CD4-positive, alpha-beta T cell treated with Interleukin-12 subunit alpha and Interleukin-12 subunit beta, for 1 hour (primary cell): ENCODE data around the gene NLK.
"Not testable (repeated sequence)": the region's sequence is repeated elsewhere in the genome, so short reads cannot be mapped to it uniquely, and the experiment has no call there.

ENCODE experiments used
- DNase-seq: peaks from one replicate; pipeline ENCODE4 v3.0.0-alpha.2; 2020

Gene NLK

GRCh38 chr17:28161311-28161710, 118.8 kb downstream of the NLK start:
- DNase-seq: no peak

GRCh38 chr17:28166478-28166877, 124.0 kb downstream of the NLK start:
- DNase-seq: no peak

- DNase-seq: no peak
Measured at GRCh38 chr17:28169621-28170349, 127.3 kb downstream of the NLK start.

GRCh38 chr17:28170771-28171170, 128.3 kb downstream of the NLK start:
- no peak for DNase-seq

- DNase-seq: no peak
Measured at GRCh38 chr17:28173031-28173561, 130.6 kb downstream of the NLK start.

- DNase-seq: no peak
Measured at GRCh38 chr17:28173801-28174200, 131.3 kb downstream of the NLK start.

GRCh38 chr17:28174352-28175046, 132.0 kb downstream of the NLK start:
- DNase-seq: peak; percentile 19

GRCh38 chr17:28177351-28177750, 134.9 kb downstream of the NLK start:
- no peak for DNase-seq

- no peak for DNase-seq
Measured at GRCh38 chr17:28178800-28179199, 136.3 kb downstream of the NLK start.

GRCh38 chr17:28180449-28180848, 138.0 kb downstream of the NLK start:
- DNase-seq: no peak

- DNase-seq: no peak
Measured at GRCh38 chr17:28181568-28181967, 139.1 kb downstream of the NLK start.

GRCh38 chr17:28182559-28182958, 140.1 kb downstream of the NLK start:
- no peak for DNase-seq

GRCh38 chr17:28185658-28186057, 143.2 kb downstream of the NLK start:
- DNase-seq: no peak

- not testable (repeated sequence) for DNase-seq
Measured at GRCh38 chr17:28186472-28186871, 144.0 kb downstream of the NLK start.

- no peak for DNase-seq
Measured at GRCh38 chr17:28187931-28188330, 145.5 kb downstream of the NLK start.

GRCh38 chr17:28188841-28189263, 146.4 kb downstream of the NLK start:
- no peak for DNase-seq

- no peak for DNase-seq
Measured at GRCh38 chr17:28189667-28190066, 147.2 kb downstream of the NLK start.

- DNase-seq: no peak
Measured at GRCh38 chr17:28191018-28191417, 148.5 kb downstream of the NLK start.

- peak; percentile 8 for DNase-seq
Measured at GRCh38 chr17:28193241-28193640, 150.8 kb downstream of the NLK start.

- DNase-seq: no peak
Measured at GRCh38 chr17:28194382-28194781, 151.9 kb downstream of the NLK start.

GRCh38 chr17:28196636-28197035, 154.2 kb downstream of the NLK start:
- DNase-seq: no peak

- no peak for DNase-seq
Measured at GRCh38 chr17:28199115-28199514, 156.6 kb downstream of the NLK start.

- DNase-seq: no peak
Measured at GRCh38 chr17:28199728-28200127, 157.3 kb downstream of the NLK start.

GRCh38 chr17:28201315-28201714, 158.8 kb downstream of the NLK start:
- DNase-seq: no peak
